OCI-LY1 (cell line): ENCODE measurements around the gene PPARGC1A.

Experiments used
- EZH2 ChIP-seq: fragments of 200-600 bp; sonication (generic), shearing (Covaris generic); IDR thresholded peaks from 2 replicates; pipeline ENCODE4 v1.8.0; 2017; ENCODE audit warnings: borderline replicate concordance, mixed run types, mild to moderate bottlenecking, antibody characterized with exemption, low read length, moderate library complexity, mixed read lengths
- TF ChIP-seq, protein P1 (sequence below): fragments of 200-600 bp; sonication (generic), shearing (Covaris generic); IDR thresholded peaks from 2 replicates; pipeline ENCODE4 v1.5.1; 2017; ENCODE audit warnings: mild to moderate bottlenecking, antibody characterized with exemption, low read length, moderate library complexity, mixed read lengths

DNA sequence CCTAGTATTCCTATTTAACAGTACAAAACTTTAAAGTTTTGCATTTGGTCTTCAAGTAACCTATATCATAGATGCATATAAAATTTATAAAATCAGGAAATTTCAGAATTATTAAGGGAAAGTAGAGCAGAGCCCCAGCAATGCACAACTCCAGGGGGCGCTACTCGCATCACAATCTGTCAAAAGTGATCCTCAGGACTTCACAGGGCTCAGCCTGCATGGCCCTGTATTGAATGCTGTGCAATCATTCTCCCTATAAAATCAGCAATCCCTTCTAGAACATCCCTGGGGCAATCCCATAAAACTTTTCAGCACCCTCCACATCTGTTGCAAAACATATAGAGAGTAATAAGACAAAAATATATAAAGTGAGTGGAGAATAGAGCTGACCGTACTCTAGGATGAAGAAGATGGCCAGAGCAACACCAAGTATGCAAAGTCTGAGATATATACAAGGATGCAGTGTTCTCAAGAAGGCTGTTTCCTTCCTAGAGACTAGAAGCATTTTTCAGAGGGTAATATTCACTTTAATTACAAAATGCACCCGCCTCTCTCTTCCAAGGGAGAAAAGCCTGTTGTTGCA is 12.5 kb upstream of the PPARGC1A start:
- TF ChIP-seq, protein P1, sequence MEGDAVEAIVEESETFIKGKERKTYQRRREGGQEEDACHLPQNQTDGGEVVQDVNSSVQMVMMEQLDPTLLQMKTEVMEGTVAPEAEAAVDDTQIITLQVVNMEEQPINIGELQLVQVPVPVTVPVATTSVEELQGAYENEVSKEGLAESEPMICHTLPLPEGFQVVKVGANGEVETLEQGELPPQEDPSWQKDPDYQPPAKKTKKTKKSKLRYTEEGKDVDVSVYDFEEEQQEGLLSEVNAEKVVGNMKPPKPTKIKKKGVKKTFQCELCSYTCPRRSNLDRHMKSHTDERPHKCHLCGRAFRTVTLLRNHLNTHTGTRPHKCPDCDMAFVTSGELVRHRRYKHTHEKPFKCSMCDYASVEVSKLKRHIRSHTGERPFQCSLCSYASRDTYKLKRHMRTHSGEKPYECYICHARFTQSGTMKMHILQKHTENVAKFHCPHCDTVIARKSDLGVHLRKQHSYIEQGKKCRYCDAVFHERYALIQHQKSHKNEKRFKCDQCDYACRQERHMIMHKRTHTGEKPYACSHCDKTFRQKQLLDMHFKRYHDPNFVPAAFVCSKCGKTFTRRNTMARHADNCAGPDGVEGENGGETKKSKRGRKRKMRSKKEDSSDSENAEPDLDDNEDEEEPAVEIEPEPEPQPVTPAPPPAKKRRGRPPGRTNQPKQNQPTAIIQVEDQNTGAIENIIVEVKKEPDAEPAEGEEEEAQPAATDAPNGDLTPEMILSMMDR: no peak
- no peak for TF ChIP-seq EZH2
